C4-2B (cell line): Measurements from ENCODE around the gene HS6ST3.

Experiments
- CTCF ChIP-seq: fragments of 450-650 bp; conservative IDR thresholded peaks from 2 replicates; pipeline ENCODE4 v1.5.1; 2017; ENCODE audit warnings: mild to moderate bottlenecking
- ZFX ChIP-seq: fragments of 450-650 bp; IDR thresholded peaks from 2 replicates; pipeline ENCODE4 v1.6.1; 2017

GRCh38 chr13:96500953-96501352, 411.0 kb downstream of the HS6ST3 start:
- TF ChIP-seq CTCF (no peak), ZFX (no peak)
